GM19035 (cell line): Measurements from ENCODE around the gene ADAMTSL3.
"Not testable (repeated sequence)": the region's sequence is repeated elsewhere in the genome, so short reads cannot be mapped to it uniquely, and the experiment has no call there.

Experiments used
- ATAC-seq: cut with Tn5 transposase; IDR thresholded peaks from one replicate; pipeline ENCODE4 v1.9.1; 2021; ENCODE audit not compliant: unreplicated experiment

The ADAMTSL3 gene

GRCh38 chr15:83695901-83696425 lies 42.0 kb downstream of the ADAMTSL3 start:
- ATAC-seq, result no peak

- no peak for ATAC-seq
Observed at GRCh38 chr15:83697716-83698115, 43.8 kb downstream of the ADAMTSL3 start.

- ATAC-seq, result no peak
Observed at GRCh38 chr15:83698294-83698693, 44.4 kb downstream of the ADAMTSL3 start.

- ATAC-seq, result no peak
Observed at GRCh38 chr15:83699028-83699427, 45.1 kb downstream of the ADAMTSL3 start.

- no peak for ATAC-seq
Observed at GRCh38 chr15:83700082-83700481, 46.2 kb downstream of the ADAMTSL3 start.

- not testable (repeated sequence) for ATAC-seq
Observed at GRCh38 chr15:83702314-83702713, 48.4 kb downstream of the ADAMTSL3 start.

- ATAC-seq, result no peak
Observed at GRCh38 chr15:83708328-83708727, 54.4 kb downstream of the ADAMTSL3 start.

- ATAC-seq, result no peak
Observed at GRCh38 chr15:83709241-83709640, 55.3 kb downstream of the ADAMTSL3 start.

GRCh38 chr15:83709811-83710210 lies 55.9 kb downstream of the ADAMTSL3 start:
- no peak for ATAC-seq

- no peak for ATAC-seq
Observed at GRCh38 chr15:83710452-83710851, 56.5 kb downstream of the ADAMTSL3 start.

GRCh38 chr15:83711236-83711635 lies 57.3 kb downstream of the ADAMTSL3 start:
- no peak for ATAC-seq

GRCh38 chr15:83713242-83713641 lies 59.3 kb downstream of the ADAMTSL3 start:
- ATAC-seq, result no peak

GRCh38 chr15:83714939-83715628 lies 61.2 kb downstream of the ADAMTSL3 start:
- no peak for ATAC-seq

GRCh38 chr15:83716605-83717004 lies 62.7 kb downstream of the ADAMTSL3 start:
- ATAC-seq, result no peak

- ATAC-seq, result no peak
Observed at GRCh38 chr15:83717010-83717409, 63.1 kb downstream of the ADAMTSL3 start.

- no peak for ATAC-seq
Observed at GRCh38 chr15:83720468-83720867, 66.5 kb downstream of the ADAMTSL3 start.

- ATAC-seq, result no peak
Observed at GRCh38 chr15:83721031-83721430, 67.1 kb downstream of the ADAMTSL3 start.

- no peak for ATAC-seq
Observed at GRCh38 chr15:83721981-83722380, 68.1 kb downstream of the ADAMTSL3 start.

GRCh38 chr15:83723216-83723615 lies 69.3 kb downstream of the ADAMTSL3 start:
- ATAC-seq, result no peak

GRCh38 chr15:83732196-83732595 lies 78.3 kb downstream of the ADAMTSL3 start:
- no peak for ATAC-seq

GRCh38 chr15:83732770-83733169 lies 78.8 kb downstream of the ADAMTSL3 start:
- no peak for ATAC-seq

- no peak for ATAC-seq
Observed at GRCh38 chr15:83733206-83733605, 79.3 kb downstream of the ADAMTSL3 start.

- ATAC-seq, result no peak
Observed at GRCh38 chr15:83733691-83734090, 79.8 kb downstream of the ADAMTSL3 start.
